A549 treated with ZK216348 at 1 μM for 4 hours (cell line): Measurements from ENCODE around the gene CHDH. TPM values are rescaled to one million over a fixed set of nuclear protein-coding genes. Genes with fewer than 3 reads are reported as not detected.

Experiments used
- total RNA-seq: library from RNA; stranded (reverse); fragments of 200-300 nt; extraction: Qiagen RNA extraction; gene quantifications from 5 replicates; pipeline ENCODE4 v1.2.3, GENCODE V29; 2022; ENCODE audit warnings: low read depth

CHDH gene, protein sequence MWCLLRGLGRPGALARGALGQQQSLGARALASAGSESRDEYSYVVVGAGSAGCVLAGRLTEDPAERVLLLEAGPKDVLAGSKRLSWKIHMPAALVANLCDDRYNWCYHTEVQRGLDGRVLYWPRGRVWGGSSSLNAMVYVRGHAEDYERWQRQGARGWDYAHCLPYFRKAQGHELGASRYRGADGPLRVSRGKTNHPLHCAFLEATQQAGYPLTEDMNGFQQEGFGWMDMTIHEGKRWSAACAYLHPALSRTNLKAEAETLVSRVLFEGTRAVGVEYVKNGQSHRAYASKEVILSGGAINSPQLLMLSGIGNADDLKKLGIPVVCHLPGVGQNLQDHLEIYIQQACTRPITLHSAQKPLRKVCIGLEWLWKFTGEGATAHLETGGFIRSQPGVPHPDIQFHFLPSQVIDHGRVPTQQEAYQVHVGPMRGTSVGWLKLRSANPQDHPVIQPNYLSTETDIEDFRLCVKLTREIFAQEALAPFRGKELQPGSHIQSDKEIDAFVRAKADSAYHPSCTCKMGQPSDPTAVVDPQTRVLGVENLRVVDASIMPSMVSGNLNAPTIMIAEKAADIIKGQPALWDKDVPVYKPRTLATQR
- total RNA-seq = 1.4 to 3.0 TPM (median 2.3 TPM) in 5 replicates

DNA sequence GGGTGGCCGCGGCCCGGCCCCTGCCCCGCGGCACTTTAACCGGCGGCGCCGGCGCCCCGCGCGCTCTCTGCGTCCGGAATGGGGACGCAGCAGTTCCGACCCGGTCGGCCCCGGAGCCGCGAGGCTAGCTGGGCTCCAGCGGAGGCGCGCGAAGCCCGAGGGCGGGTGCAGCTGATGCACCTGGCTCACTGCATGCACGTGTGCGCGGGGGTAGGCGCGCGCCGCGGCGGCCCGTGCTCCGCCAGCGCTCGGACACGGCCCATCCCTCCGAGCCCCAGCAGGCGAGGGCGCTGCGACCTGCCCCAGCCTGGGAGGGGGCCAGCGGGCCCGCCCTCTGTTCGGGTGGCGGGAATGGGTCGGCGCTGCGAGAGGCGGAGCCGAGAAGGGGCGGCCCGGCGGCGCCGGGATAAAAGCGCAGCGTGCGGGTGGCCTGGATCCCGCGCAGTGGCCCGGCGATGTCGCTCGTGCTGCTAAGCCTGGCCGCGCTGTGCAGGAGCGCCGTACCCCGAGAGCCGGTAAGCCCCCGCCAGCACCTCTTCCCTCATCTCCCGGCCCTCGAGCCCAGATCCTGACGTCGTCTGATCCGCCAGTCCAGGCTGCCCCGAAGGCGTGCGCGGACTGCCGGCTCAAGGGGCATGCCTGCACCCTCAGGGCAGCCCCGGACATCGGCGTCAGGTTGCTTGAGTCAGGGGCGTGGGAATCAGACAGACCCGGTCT, at the start of gene CHDH, which contains the start of gene IL17RB:
Gene CHDH (minus strand): TSS at position 286 of the 717 bp plus-strand sequence. CDS start 22,411 bp downstream, outside the sequence.
Gene IL17RB (plus strand): TSS at position 435 of the 717 bp plus-strand sequence. CDS start 21 bp downstream, at position 456.

DNA sequence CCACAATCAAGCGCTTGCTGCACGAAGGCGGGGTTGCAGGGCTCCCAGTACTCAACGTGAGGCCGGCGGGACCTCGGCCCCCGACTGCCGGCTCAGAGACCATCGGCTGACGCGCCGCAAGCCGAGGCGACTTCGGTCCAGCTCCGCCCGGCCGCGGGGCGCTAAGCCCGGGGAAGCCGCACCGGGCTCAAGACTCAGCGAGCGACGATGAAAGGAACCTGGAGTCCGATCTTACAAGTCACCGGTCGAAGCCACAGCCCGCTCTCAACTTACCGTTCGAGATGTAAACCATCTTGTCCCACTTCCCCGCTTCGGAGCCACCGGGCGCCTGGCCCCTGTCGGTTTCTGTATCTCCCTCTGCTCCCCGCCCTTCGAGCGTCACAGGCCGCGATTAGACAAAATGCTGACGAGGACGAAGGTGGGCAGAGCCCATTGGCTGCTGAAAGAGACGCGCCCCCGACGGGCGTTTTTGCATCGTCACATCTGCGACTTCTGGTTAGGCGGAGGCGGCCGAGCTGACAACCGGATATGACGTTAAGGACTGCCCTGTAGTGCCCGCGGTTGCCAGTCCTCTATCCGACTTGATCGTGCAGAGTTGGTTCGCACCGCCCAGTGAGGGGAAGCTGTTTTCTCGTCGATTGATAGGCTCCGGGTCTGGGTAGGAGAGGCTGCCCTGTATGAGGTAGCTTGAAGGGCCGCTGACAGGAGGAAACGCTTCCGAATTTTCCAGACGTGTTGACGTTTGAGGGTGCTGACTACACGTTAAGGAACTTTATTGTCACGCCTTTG, 45.5 kb upstream of the CHDH start, which contains the start of gene SELENOK:
Gene SELENOK (minus strand): TSS at position 363 of the 789 bp plus-strand sequence.

DNA sequence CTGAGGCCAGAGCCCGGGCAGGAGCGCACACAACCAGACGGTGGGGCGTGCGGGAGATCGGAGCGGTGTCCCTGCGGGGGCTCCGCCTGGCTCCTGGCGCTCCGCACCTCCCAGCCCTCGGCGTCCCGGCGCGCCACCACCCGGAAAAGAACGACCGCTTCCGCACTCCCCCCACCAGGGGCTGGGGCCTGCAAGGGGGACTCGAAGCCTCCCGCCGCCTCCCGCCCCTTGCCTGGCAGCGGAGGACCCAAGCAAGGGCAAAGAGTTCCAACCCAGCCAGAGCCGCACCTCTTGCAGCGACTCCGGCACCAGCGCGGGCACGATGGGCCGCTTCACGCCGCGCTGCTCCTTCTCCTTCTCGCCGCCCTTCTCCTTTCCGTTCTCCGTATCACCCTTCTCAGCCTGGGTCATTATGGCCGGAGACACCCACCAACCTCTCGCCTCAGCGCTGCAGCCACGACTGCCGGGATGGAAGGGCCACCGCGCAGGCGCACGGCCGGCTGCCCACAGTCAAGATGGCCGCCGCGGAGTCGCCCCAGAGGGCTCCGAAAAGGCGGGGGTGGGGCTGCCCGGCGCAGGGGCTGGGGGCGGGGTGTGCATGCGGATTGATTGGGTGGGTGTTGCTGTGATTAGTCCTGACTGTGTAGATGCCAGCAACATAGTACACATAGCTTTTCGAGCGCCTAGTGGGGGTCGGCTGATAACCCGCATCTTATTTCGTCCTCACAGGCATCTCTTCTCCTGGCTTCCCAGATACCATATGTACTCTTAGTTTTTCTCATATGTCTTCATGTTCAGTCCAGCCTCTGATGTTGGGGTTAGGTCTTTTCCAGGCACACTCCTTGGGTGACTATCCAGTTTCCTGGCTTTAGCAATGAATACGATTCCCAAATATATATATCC, 35.7 kb upstream of the CHDH start, which contains the start of gene ACTR8:
Gene ACTR8 (minus strand): TSS at position 462 of the 903 bp plus-strand sequence. CDS start 51 bp downstream, at position 411.

Other genes with a start within 250 kb of the CHDH start
- 0.48 to 1.2 TPM (median 0.87 TPM) in 5 replicates for gene IL17RB, start 149 bp upstream of the CHDH start, total RNA-seq
- 14.5 to 17.8 TPM (median 15.9 TPM) in 5 replicates for gene ACTR8, start 35.7 kb upstream of the CHDH start, total RNA-seq
- gene SELENOK, start 45.4 kb upstream of the CHDH start, total RNA-seq = 16.3 to 39.3 TPM (median 20.6 TPM) in 5 replicates